GM18507 (cell line): ENCODE results near the gene PLBD2.

Experiments used
- DNase-seq: peaks from one replicate; pipeline ENCODE4 v3.0.0; 2011; ENCODE audit warnings: low read depth; ENCODE audit not compliant: insufficient read length; ENCODE audit errors: extremely low spot score
- FAIRE-seq: peaks from 2 replicates; lab custom pipeline; 2011; peaks lifted over from hg19 to GRCh38; lab: Jason Lieb, UNC

Gene PLBD2

GRCh38 chr12:113436993-113437728 is 78.8 kb downstream of the PLBD2 start:
- DNase-seq (no peak), FAIRE-seq (no peak)

GRCh38 chr12:113437729-113438100 is 79.3 kb downstream of the PLBD2 start:
- FAIRE-seq (no peak), DNase-seq (no peak)

- FAIRE-seq (no peak), DNase-seq (no peak)
Observed at GRCh38 chr12:113438523-113439300, 80.3 kb downstream of the PLBD2 start.

- DNase-seq (no peak), FAIRE-seq (no peak)
Observed at GRCh38 chr12:113439301-113439597, 80.9 kb downstream of the PLBD2 start.

- FAIRE-seq (peak; percentile 53), DNase-seq (no peak)
Observed at GRCh38 chr12:113439606-113440030, 81.2 kb downstream of the PLBD2 start.

GRCh38 chr12:113440336-113440735 is 81.9 kb downstream of the PLBD2 start:
- DNase-seq = no peak
- no peak for FAIRE-seq
